Neural progenitor cell (in vitro differentiated cells): Measurements from ENCODE around the gene GRID1. TPM values are rescaled to one million over a fixed set of nuclear protein-coding genes. Genes with fewer than 3 reads are reported as not detected.

Experiments used
- DNase-seq: peaks from one replicate; pipeline ENCODE4 v3.0.0-alpha.2; 2016; ENCODE audit warnings: low spot score
- H2AFZ ChIP-seq: fragments of 200-600 bp; sonication (generic); replicated peaks from 2 replicates; pipeline ENCODE4 v1.6.1; 2016; ENCODE audit warnings: antibody characterized with exemption
- H3F3A ChIP-seq: fragments of 200-600 bp; sonication (generic); 2 replicates; pipeline ENCODE4 v1.6.1; 2016; ENCODE audit warnings: antibody characterized with exemption, low read depth
- H3K27ac ChIP-seq: fragments of 200-600 bp; sonication (generic); 2 replicates; pipeline ENCODE4 v1.5.1; 2016; ENCODE audit warnings: mild to moderate bottlenecking
- H3K27me3 ChIP-seq: fragments of 200-600 bp; sonication (generic); 2 replicates; pipeline ENCODE4 v1.6.1; 2016; ENCODE audit warnings: mild to moderate bottlenecking, moderate library complexity
- H3K36me3 ChIP-seq: fragments of 200-600 bp; sonication (generic); 2 replicates; pipeline ENCODE4 v1.5.1; 2016
- H3K4me1 ChIP-seq: fragments of 200-600 bp; sonication (generic); 2 replicates; pipeline ENCODE4 v1.6.1; 2016; ENCODE audit warnings: mixed run types
- H3K4me2 ChIP-seq: fragments of 200-600 bp; sonication (generic); 2 replicates; pipeline ENCODE4 v1.6.1; 2016
- H3K4me3 ChIP-seq: fragments of 200-600 bp; sonication (generic); 2 replicates; pipeline ENCODE4 v1.5.1; 2016
- H3K79me2 ChIP-seq: fragments of 200-600 bp; sonication (generic); 2 replicates; pipeline ENCODE4 v1.6.1; 2016; ENCODE audit warnings: low read depth
- H3K9ac ChIP-seq: fragments of 200-600 bp; sonication (generic); 2 replicates; pipeline ENCODE4 v1.6.1; 2016
- H3K9me3 ChIP-seq: fragments of 200-600 bp; sonication (generic); 2 replicates; pipeline ENCODE4 v1.5.1; 2016; ENCODE audit warnings: low read depth
- H4K20me1 ChIP-seq: fragments of 200-600 bp; sonication (generic); 2 replicates; pipeline ENCODE4 v1.6.1; 2016; ENCODE audit warnings: low read depth
- H3K27ac Mint-ChIP-seq: 3 replicates; pipeline ENCODE4 v1.8.0; 2021; ENCODE audit warnings: mixed read lengths
- H3K27me3 Mint-ChIP-seq: 2 replicates; pipeline ENCODE4 v1.8.0; 2022; ENCODE audit warnings: low read depth, mild to moderate bottlenecking, inconsistent platforms, moderate library complexity, mixed read lengths; ENCODE audit not compliant: insufficient read depth
- H3K36me3 Mint-ChIP-seq: 3 replicates; pipeline ENCODE4 v1.8.0; 2021; ENCODE audit warnings: mixed read lengths
- H3K4me1 Mint-ChIP-seq: 3 replicates; pipeline ENCODE4 v1.8.0; 2021; ENCODE audit warnings: mixed read lengths
- H3K4me3 Mint-ChIP-seq: 3 replicates; pipeline ENCODE4 v1.8.0; 2021; ENCODE audit warnings: mild to moderate bottlenecking, moderate library complexity, mixed read lengths
- H3K9me3 Mint-ChIP-seq: 3 replicates; pipeline ENCODE4 v1.8.0; 2020; ENCODE audit warnings: mixed read lengths
- CTCF ChIP-seq: fragments of 200-600 bp; sonication (generic); IDR thresholded peaks from 2 replicates; pipeline ENCODE4 v1.5.1; 2017; ENCODE audit warnings: antibody characterized with exemption, mild to moderate bottlenecking
- EZH2 ChIP-seq: fragments of 200-600 bp; sonication (generic); IDR thresholded peaks from 2 replicates; pipeline ENCODE4 v1.6.1; 2017; ENCODE audit warnings: antibody characterized with exemption, mild to moderate bottlenecking, moderate library complexity
- EZH2phosphoT487 ChIP-seq: fragments of 200-600 bp; sonication (generic); IDR thresholded peaks from 2 replicates; pipeline ENCODE4 v1.6.1; 2017; ENCODE audit warnings: antibody characterized with exemption
- total RNA-seq: library from RNA; depleted of rRNA; stranded (reverse); fragments of >200 nt; gene quantifications from 2 replicates; pipeline ENCODE4 v1.2.3, GENCODE V29; 2015; ENCODE audit warnings: low replicate concordance

The GRID1 gene
- total RNA-seq, 1 donor from 2014 or later, result not detected

GRCh38 chr10:85607043-85607695 lies 759.4 kb downstream of the GRID1 start:
- Mint-ChIP-seq H3K4me3 (no peak overlapping the region), H3K27ac (no peak overlapping the region), H3K9me3 (peaks cover 2% of the 10 kb centered on the region), H3K27me3 (peaks cover 3% of the 10 kb centered on the region), H3K36me3 (peaks cover 3% of the 10 kb centered on the region), H3K4me1 (peaks cover 6% of the 10 kb centered on the region)
- no peaks in the 10 kb centered on the region for H3F3A ChIP-seq
- TF ChIP-seq EZH2phosphoT487 (no peak), EZH2 (no peak), CTCF (no peak)
- DNase-seq, result no peak
- H4K20me1 ChIP-seq, result no peaks in the 10 kb centered on the region
- no peaks in the 10 kb centered on the region for H3K27me3 ChIP-seq
- H3K9me3 ChIP-seq, result no peaks in the 10 kb centered on the region
- no peaks in the 10 kb centered on the region for H3K4me1 ChIP-seq
- H3K4me2 ChIP-seq, result no peak overlapping the region
- H3K36me3 ChIP-seq, result no peaks in the 10 kb centered on the region
- no peak overlapping the region for H2AFZ ChIP-seq
- no peak overlapping the region for H3K4me3 ChIP-seq
- H3K27ac ChIP-seq, result no peak overlapping the region
- H3K79me2 ChIP-seq, result no peaks in the 10 kb centered on the region
- H3K9ac ChIP-seq, result no peak overlapping the region

GRCh38 chr10:85606401-85606800 lies 760.2 kb downstream of the GRID1 start:
- H2AFZ ChIP-seq, result no peak overlapping the region
- Mint-ChIP-seq H3K27me3 (peaks cover 3% of the 10 kb centered on the region), H3K4me1 (peaks cover 6% of the 10 kb centered on the region), H3K4me3 (no peak overlapping the region), H3K27ac (no peak overlapping the region), H3K36me3 (peaks cover 3% of the 10 kb centered on the region), H3K9me3 (peaks cover 3% of the 10 kb centered on the region)
- H3K27me3 ChIP-seq, result no peaks in the 10 kb centered on the region
- no peak overlapping the region for H3K27ac ChIP-seq
- no peaks in the 10 kb centered on the region for H3K4me1 ChIP-seq
- no peaks in the 10 kb centered on the region for H3K79me2 ChIP-seq
- H4K20me1 ChIP-seq, result no peaks in the 10 kb centered on the region
- no peak for TF ChIP-seq CTCF
- no peak for TF ChIP-seq EZH2phosphoT487
- no peak for TF ChIP-seq EZH2
- no peak overlapping the region for H3K9ac ChIP-seq
- H3K36me3 ChIP-seq, result no peaks in the 10 kb centered on the region
- no peaks in the 10 kb centered on the region for H3K9me3 ChIP-seq
- H3F3A ChIP-seq, result no peaks in the 10 kb centered on the region
- DNase-seq, result no peak
- H3K4me2 ChIP-seq, result no peak overlapping the region
- H3K4me3 ChIP-seq, result no peak overlapping the region

GRCh38 chr10:85604884-85605283 lies 761.7 kb downstream of the GRID1 start:
- DNase-seq, result no peak
- Mint-ChIP-seq H3K27me3 (peaks cover 6% of the 10 kb centered on the region), H3K9me3 (peaks cover 5% of the 10 kb centered on the region), H3K36me3 (peaks cover 3% of the 10 kb centered on the region), H3K4me1 (peaks cover 2% of the 10 kb centered on the region), H3K27ac (no peak overlapping the region), H3K4me3 (no peak overlapping the region)
- Histone ChIP-seq H2AFZ (no peak overlapping the region), H3K4me1 (no peaks in the 10 kb centered on the region), H3K4me2 (no peak overlapping the region), H3F3A (no peaks in the 10 kb centered on the region), H3K27ac (no peak overlapping the region), H3K9ac (no peak overlapping the region), H3K79me2 (no peaks in the 10 kb centered on the region), H4K20me1 (no peaks in the 10 kb centered on the region), H3K4me3 (no peak overlapping the region), H3K9me3 (no peaks in the 10 kb centered on the region), H3K36me3 (no peaks in the 10 kb centered on the region), H3K27me3 (no peaks in the 10 kb centered on the region)
- TF ChIP-seq EZH2, result no peak
- TF ChIP-seq EZH2phosphoT487, result no peak
- TF ChIP-seq CTCF, result no peak
